Measurements from ENCODE around the gene ECT2L.

The ECT2L gene

GRCh38 chr6:138806889-138807288 lies 11.0 kb downstream of the ECT2L start:
- no peak for TF ChIP-seq CTCF (IDR thresholded peaks at IDR 0.05)
- no peak for DNase-seq
- no peaks in the 10 kb centered on the region for H3K27me3 ChIP-seq
- intact Hi-C loops (cut with DNase I; ENCODE audit: low total_unique reads): no loop called here
- H3K9me3 ChIP-seq: no peaks in the 10 kb centered on the region
- no peak overlapping the region for H3K4me3 ChIP-seq
- H3K27ac ChIP-seq: no peak overlapping the region
- H3K4me1 ChIP-seq: peaks cover 0 to 3% (median 0%) of the 10 kb centered on the region in 4 donors
- no peaks in the 10 kb centered on the region for H3K36me3 ChIP-seq

- no peak for TF ChIP-seq CTCF (IDR thresholded peaks at IDR 0.05)
- Histone ChIP-seq H3K36me3 (no peaks in the 10 kb centered on the region), H3K27ac (no peak overlapping the region), H3K27me3 (no peaks in the 10 kb centered on the region), H3K4me3 (no peak overlapping the region), H3K4me1 (no peaks in the 10 kb centered on the region), H3K9me3 (no peaks in the 10 kb centered on the region)
- intact Hi-C loops (cut with DNase I; ENCODE audit: low total_unique reads): no loop called here
- no peak for DNase-seq
These were observed 13.8 kb downstream of the ECT2L start for GRCh38 chr6:138809677-138810076.

- H3K27me3 ChIP-seq: no peaks in the 10 kb centered on the region
- H3K4me1 ChIP-seq: no peaks in the 10 kb centered on the region
- no peak for TF ChIP-seq CTCF (IDR thresholded peaks at IDR 0.05)
- no peak for DNase-seq
- no peak overlapping the region for H3K4me3 ChIP-seq
- no peak overlapping the region for H3K27ac ChIP-seq
- H3K36me3 ChIP-seq: no peaks in the 10 kb centered on the region
- intact Hi-C loops (cut with DNase I; ENCODE audit: low total_unique reads): no loop called here
- no peaks in the 10 kb centered on the region for H3K9me3 ChIP-seq
These were observed 16.0 kb downstream of the ECT2L start for GRCh38 chr6:138811866-138812265.

DNA sequence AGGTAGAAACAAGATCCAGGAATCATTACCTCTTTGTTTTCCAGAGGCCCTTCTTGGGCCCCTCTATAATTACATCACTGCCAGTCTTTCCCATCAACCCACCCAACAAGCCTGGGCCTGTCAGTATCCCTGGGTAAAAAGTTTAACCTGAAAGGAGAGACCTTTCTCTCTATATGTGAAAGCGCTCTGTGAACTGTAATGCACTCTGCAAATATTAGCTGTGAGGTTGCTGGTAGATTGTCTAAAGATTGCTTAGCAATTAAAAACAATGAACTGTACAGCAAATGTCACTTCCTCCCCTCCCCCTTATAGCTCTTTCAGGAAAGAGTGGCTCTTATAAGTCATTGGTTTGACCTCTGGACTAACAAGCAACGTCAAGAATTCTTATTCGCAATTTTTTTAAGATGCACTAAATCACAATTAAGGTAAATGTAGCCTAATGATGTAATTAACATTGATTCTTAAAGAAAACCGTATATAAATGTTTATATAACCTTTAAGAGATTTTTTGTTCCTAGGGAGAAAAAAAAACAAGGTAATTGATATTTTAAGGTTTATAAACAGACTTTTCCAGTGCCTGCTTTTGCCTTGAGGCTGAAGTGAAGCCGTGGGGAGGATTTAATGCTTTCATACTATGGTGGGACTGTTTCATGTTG lies 18.4 kb downstream of the ECT2L start:
- Histone ChIP-seq H3K4me1 (no peaks in the 10 kb centered on the region), H3K36me3 (no peaks in the 10 kb centered on the region), H3K27me3 (no peaks in the 10 kb centered on the region), H3K27ac (no peak overlapping the region), H3K9me3 (no peaks in the 10 kb centered on the region), H3K4me3 (no peak overlapping the region)
- intact Hi-C loops (cut with DNase I; ENCODE audit: low total_unique reads): no loop called here
- TF ChIP-seq CTCF (IDR thresholded peaks at IDR 0.05): no peak
- DNase-seq: no peak

DNA sequence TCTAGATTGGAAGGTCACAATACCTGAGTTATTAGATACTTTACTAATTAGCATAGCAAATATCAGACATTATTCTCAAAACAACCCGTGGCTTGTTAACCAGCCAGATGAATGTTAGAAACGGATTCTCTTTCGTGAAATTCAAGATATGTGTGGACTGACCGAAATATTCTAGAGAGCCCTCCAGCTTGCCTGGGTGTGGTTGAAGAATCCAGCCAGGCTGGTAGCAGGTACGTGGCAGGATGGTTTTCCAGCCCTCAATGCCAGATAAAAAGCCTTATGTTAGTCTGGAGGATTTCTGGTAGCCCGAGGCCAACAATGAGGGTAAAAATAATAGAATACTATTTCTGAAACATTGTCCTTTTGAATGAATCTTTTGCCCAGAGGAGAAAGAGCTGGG lies 19.3 kb downstream of the ECT2L start:
- no peak for TF ChIP-seq CTCF (IDR thresholded peaks at IDR 0.05)
- Histone ChIP-seq H3K27me3 (no peaks in the 10 kb centered on the region), H3K27ac (no peak overlapping the region), H3K4me3 (no peak overlapping the region), H3K9me3 (no peaks in the 10 kb centered on the region), H3K36me3 (no peaks in the 10 kb centered on the region), H3K4me1 (no peaks in the 10 kb centered on the region)
- DNase-seq: no peak
- intact Hi-C loops (cut with DNase I; ENCODE audit: low total_unique reads): loop anchor here (5.0 kb wide), 2 partner anchors 172 to 547 kb away; partner anchors contain the start of gene REPS1

Data from tibial artery (tissue), 4 donors.